Tongue (tissue), 2 donors: ENCODE results near the gene CACNA1D. TPM values are rescaled to one million over a fixed set of nuclear protein-coding genes. Genes with fewer than 3 reads are reported as not detected.
"Not testable (repeated sequence)": the region's sequence is repeated elsewhere in the genome, so short reads cannot be mapped to it uniquely, and the experiment has no call there.

ENCODE experiments used
- DNase-seq: peaks from one replicate; pipeline ENCODE4 v3.0.0-alpha.2; 2015
- total RNA-seq: library from RNA; depleted of rRNA; stranded (reverse); fragments of >200 nt; gene quantifications from one replicate; pipeline ENCODE4 v1.2.3, GENCODE V29; 2014

CACNA1D gene
- total RNA-seq, result 10.1 TPM

DNA sequence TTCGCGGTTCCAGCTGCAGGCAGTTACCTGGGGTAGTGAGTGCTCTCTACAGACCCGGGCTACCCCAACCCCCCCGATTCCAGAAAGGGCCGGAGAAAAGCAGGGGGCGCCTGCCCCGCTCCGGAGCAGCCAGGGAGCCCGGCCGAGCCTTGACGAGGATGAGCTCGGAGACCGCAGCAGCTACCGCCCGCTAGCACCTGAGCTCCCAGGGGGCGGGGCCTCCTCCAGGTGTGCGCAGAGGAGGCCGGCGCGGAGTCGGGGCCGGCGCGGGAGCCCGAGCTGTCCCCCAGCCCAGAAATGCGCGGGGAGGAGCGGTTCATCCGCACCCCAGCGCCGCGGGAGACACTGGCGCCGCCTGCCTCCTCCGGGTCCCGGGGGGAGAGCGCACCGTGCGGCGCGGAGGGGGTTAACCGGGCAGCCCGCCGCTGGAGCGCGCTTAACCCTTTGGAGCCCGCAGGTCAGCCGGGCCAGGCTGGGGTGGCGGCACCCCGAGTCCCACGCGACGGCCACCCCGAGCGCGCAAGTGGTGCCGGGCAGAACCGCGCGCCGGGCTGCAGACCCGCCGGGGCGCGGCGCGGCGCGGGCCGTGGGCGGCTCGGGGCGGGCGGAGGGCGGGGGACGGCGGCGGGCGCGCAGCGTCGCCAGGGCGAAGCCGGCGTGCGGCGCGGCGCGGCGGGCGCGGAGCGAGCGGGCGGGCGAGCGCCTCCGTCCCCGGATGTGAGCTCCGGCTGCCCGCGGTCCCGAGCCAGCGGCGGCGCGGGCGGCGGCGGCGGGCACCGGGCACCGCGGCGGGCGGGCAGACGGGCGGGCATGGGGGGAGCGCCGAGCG, at the start of gene CACNA1D:
Gene CACNA1D (plus strand): TSS at position 649 of the 829 bp plus-strand sequence. CDS start 556 bp downstream, outside the sequence.
- no peak for DNase-seq

DNA sequence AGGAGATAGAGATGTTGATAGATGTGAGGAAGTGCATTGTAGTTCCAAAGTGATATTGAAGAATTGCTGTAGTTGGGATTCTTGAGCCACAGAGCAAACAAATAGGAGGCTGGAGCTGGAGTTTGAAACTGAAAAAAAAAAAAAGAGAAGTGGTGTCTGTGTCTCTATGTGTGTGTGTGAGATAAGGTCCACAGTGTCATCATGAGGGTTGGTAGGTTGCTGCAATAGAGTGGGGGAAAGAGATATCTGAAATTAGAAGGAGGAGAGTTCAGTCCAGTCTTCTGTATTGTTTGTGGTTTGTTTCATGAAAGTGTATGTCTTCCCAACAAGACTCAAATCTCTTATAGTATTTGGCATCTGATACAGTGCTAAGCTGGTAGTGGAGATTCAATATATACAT, 37.3 kb upstream of the CACNA1D start:
- no peak for DNase-seq

DNA sequence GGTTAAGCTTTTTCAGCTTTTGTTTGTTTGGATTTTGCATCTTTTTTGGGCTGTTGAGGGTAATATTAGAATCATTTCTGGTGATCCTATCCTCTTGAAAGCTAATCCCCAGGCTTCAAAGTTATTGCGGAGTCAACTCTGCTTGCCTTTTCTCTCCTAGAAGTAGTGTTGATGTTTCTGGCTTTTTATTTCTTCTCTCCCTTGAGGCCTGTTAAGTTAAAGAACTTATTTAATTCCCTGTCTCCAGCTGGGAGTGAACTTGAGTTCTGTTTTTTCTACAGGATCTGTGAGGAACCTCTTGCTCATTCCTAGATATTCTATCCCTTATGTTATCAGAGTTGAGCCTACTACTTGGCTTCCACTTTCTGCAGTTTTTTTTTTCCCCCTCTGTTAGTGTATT, 34.1 kb upstream of the CACNA1D start:
- no peak for DNase-seq

DNA sequence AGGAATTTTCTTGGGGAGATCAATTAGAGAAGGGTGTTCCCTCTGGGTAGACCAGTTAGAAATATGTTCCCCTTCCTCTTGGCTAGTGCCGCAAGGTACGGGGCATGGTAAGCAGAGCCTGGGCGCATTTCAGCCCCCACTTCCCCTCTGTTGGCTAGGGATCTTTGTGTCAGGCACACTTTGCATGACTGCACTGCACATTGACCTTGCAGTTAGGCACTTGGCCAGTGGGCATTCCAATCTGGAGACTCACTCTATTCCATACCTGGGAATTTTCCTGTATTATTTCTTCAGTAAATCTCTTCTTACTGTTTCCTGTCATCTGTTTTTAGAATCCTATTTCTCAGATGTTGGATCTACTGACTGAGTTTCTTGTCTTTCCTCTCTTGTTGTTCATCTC, 30.0 kb upstream of the CACNA1D start:
- DNase-seq, result no peak

DNA sequence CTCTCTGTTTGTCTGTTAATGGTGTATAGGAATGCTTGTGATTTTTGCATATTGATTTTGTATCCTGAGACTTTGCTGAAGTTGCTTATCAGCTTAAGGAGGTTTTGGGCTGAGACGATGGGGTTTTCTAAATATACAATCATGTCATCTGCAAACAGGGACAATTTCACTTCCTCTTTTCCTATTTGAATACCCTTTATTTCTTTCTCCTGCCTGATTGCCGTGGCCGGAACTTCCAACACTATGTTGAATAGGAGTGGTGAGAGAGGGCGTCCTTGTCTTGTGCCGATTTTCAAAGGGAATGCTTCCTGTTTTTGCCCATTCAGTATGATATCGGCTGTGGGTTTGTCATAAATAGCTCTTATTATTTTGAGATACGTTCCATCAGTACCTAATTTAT, 24.7 kb upstream of the CACNA1D start:
- DNase-seq, result not testable (repeated sequence)

DNA sequence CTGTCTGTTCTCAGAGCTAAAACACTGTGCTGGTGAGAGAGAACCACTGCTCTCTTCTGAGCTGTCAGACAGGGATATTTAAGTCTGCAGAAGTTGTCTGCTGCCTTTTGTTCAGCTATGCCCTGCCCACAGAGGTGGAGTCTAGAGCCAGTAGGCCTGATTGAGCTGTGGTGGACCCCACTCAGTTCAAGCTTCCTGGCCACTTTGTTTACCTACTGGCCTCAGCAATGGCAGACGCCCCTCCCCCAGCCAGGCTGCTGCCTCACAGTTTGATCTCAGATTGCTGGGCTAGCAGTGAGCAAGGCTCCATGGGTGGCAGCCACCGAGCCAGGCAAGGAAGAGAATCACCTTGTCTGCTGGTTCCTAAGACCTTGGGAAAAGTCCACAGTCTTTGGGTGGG, 21.0 kb upstream of the CACNA1D start:
- no peak for DNase-seq

DNA sequence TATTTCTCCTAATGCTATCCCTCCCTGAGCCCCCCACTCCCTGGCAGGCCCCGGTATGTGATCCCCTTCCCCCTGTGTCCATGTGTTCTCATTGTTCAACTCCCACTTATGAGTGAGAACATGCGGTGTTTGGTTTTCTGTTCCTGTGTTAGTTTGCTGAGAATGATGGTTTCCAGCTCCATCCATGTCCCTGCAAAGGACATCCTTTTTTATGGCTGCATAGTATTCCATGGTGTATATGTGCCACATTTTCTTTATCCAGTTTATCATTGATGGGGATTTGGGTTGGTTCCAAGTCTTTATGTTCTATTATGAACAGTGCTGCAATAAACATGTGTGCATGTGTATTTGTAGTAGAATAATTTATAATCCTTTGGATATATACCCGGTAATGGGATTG, 18.0 kb upstream of the CACNA1D start:
- not testable (repeated sequence) for DNase-seq

DNA sequence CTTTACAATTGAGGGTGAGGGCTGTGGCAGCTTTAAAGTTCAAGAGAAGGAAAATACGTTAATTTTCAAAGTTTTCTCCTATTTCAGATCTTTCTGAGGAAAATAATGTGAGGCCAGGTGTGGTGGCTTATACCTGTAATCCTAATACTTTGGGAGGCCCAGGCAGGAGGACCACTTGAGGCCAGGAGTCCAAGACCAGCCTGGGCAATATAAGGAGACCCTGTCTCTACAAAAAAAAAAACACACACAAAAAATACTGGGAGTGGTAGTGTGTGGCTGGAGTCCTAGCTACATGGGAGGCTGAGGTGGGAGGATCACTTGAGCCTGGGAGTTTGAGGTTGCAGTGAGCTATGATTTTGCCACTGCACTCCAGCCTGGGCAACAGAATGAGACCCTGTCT, 16.7 kb upstream of the CACNA1D start:
- not testable (repeated sequence) for DNase-seq

DNA sequence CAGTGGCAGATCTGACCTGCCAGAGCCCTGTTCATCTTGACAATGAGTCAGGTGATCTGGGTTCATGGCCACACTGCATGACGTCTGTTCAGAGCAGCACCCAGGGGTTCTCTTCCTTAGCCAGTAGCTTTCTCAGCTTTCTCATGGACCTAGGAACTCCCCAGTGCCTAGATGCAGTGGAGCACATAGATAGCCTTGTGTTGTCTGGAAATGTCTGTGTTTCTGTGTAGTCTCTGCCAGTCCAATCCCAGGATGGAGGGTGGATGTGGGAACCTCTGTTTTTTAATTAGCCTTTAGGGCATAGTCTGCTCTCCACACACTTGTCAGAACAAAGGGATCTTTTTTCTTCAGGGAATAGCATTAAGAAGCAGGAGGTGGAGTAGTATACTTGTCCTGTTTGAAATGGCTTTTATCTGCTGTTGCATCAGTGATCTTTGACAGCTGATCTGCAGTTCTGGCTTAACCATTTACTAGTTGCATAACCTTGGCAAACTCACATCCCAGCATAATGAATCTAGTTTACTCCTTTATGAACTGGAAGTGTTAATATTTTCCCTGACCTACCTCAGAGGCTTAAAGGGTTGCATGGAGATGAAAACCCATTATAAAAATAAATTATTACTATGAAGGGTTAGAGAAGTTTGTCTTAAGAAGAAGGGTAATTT, 16.1 kb upstream of the CACNA1D start:
- DNase-seq, result no peak

DNA sequence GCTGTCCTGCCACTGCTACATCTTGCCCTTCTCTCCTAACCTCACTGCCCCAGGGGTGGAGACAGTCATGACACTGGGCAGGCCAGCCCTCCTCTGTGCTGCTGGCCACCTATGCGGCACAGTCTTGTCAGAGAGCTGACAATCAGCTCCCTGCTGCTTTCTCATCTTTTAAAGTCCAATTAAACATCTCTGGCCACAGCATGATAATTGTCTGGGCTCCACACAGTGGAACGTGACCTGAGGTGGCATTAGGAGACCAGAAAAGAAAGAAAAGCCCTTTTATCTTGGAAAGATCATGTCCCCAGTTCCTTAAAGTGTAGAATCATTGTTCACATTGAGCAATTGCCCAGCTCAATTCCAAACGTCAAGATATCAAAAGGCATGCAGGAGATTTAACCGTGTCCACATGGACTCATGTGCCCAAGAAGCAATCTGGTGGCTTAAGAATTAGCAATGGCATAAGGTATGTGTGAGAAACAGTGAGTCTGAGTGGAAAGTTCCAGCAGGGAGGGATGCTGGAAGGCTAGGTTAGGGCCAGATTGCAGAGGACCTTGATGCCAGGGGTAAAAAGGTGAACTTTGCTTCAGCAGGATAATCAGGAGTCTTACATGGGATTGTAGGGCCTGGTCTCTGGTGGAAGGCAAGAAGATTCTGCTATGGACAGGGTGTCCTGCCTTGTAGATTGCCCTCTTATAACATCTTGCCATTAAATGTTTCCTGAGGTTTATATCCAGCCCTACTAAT, 15.3 kb upstream of the CACNA1D start:
- no peak for DNase-seq

DNA sequence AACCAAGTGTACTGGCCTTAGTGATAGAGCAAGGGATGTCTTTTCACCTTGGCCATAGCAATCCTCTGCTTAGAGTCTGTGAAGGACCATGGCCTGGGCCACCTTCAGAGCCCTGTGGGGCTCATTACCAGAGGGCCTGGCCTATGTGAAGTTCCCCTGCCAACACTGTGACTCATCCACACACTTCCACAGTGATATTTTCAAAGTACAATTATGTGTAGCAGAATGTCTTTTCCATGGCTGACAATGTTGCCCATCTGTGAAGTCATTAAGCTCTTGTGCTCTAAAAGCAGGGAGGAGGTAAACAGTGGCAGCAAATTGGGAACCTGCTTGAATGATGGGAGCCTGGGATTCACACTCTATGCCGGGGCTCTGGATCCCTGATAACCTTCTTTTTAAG, 12.2 kb upstream of the CACNA1D start:
- no peak for DNase-seq

DNA sequence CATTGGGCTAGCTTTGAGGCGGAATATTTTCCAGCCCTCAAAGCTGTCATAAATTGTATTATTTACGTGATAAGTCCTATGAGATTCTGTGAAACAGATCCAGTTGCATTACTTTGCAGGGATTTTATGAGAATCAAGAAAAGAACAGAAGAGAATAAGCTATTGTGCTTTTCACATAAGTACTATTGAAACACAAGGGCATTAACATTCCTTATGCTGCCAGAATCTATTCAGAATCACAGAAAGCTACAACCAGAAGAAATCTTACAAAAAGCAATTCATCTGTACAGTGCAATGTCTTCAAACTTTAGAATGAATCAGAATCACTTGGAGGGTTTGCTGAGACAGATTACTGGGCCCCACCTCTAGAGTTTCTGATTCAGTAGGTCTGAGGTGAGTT, 10.6 kb upstream of the CACNA1D start:
- no peak for DNase-seq

DNA sequence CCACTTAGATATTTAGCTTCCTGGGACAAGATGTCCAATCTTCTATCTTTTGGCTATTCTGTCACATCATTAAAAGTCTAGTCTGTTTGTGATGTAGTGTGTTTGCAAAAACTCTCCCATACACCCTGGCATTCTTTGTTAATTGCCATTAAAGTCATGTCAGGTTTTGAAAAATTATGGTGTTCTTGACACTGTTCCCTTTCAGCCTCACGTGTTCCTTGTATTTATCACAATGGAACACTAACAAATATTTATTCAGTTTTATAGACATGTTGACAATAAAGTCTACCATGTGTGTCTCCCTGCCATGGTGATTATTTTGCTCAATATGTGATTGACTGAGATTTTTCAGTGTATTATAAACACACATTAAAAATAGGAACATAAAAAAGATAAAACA, 9.4 kb upstream of the CACNA1D start:
- no peak for DNase-seq

DNA sequence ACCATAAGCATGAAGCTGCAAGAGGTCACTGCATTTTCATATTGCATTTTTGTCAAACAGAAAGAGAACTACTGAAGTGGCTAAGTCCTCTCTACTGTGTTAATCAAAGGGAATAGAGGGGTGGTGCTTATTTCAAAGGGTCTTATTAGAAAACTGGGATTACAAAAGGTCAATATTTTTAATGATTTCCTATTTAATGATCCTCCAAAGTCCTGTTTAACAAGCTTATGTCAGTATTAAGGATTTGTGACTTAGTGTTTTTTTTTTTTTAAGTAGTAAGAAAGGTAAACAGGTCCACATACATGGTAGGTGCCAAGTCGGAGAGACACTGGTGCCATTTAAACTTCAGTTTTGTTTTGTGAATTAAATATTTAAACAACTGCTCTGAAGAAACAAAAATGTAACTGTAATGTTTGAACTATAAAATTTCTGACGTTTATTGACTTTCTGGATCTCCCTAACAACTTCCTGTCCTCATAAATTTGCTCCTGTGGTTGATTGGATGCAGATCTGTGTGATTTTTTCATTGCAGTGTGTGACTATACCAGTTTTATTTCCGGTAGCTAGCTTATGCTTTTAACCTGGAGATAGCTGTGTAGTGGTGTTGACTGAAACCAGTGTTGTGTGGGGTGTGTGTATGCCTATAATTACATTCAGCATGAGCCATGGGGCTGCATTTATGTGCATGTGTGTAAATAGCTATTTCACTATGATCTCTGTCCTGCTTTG, 8.6 kb upstream of the CACNA1D start:
- no peak for DNase-seq

DNA sequence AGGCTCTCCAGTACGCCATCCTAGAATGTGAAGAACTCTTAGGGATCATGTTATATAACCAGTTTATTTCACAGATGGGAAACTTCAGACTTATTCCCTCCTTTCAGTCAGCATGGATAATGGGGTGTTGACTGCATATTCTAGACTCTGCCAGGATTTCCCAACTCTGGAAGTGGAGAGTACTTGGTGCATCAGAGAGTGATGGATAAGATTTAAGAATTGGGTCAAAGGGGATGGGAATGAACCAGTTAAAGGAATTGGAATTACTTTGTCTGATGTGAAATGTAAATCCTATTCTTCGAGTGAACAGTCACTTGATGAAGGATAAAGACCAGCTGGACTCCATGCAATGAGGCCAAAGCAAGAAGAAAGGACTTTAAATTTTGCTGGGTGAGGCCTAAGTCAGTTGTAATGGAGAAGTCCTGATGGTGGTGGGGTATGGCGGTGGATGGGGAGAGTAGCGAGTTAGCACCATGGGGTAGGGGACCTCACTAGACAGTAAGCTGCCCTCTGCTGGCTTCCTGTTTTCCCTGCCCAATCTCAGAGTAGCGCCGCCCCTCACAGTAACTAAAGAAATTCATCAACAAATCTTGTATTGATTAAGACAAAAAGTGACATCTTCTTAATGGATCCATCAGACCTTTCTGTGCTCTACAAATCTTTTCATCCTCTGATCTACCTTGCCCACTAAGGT, 7.3 kb upstream of the CACNA1D start:
- DNase-seq, result peak; percentile 65

DNA sequence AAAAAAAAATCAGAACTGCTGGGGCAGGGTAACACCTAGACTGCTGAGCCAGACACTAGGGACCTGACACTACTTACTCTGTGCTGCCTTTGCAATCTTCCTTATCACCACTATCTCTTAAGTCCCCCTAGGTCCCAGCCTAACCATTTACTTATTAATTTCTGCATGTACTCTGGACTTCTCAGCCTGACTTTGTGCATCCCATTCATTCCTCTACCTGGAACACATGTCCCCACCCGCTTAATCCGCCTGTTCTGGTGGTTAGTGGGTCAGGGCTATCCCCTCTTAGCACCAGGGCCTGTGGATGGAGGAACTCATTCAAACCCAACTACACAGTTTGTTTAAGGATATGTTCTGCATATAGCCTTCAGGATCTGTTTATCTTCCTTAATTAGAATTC, 5.0 kb upstream of the CACNA1D start:
- DNase-seq, result no peak

DNA sequence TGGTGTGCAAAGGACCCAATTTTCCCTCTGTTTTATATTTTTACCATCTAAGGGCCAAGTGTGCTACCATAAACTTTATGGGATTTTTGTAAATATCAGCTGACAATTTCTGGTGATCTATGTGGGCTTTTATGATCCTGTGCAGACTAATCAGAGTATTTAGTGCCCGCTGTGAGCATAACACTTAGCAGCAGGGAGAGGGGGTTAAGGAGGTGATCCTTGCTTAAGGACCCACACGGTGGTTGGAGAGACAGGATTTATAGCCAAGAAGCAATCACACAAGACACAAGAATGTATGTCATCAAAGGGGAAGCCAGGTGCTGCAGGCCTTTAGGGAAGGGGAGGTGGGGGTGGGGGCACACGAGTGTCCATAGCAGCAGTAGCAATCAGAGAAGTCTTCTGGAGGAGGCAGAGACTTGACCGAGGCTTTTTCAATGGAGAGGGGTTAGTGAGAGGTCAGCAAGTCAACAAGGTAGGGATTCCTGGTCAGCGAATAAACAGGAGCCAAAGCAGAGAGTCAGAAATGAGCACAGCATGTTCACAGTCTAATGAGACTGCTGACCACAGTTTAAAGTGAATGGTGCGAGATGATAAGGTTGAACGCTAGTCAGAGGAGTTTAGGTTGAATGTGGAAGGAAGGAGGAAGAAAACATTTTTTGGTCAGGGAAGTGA, 4.5 kb upstream of the CACNA1D start:
- no peak for DNase-seq

DNA sequence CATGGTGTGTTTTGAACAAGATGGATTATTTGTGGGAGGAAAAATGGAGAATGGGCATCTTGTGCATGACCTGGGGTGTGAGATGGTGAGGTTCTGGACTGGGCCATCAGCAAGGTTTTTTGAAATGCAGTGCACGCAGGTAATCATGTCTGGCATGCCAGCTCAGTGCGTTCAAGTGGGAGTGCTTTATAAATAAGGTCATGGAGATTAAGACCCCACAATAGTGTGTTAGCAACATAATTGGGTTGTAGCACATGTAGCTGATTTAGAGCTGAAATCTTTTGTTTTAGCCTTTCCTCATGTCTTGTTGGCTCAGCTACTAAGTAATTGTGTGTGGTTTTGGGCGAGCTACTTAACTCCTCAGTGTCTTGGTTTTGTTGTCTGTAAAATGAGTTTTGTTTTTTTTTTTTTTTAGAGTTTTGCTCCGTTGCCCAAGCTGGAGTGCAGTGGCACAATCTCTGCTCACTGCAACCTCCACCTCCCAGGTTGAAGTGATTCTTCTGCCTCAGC, 3.9 kb upstream of the CACNA1D start:
- DNase-seq, result no peak

DNA sequence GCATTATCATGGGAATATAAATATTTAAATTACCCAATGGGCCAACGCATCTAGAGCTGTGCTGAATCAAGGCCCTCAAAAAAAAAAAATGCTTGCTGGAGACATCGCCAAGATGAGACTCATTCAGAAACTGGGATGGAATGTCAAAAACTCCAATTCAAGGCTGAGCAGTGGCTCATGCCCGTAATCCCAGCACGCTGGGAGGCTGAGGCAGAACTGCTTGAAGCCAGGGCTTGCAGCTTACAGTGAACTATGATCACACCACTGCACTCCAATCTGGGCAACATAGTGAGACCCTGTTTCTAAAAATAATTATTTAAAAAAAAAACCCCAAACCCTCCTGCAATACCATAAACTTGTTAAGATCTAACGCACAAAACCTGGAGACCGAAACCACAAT, 3.1 kb upstream of the CACNA1D start:
- DNase-seq, result no peak

DNA sequence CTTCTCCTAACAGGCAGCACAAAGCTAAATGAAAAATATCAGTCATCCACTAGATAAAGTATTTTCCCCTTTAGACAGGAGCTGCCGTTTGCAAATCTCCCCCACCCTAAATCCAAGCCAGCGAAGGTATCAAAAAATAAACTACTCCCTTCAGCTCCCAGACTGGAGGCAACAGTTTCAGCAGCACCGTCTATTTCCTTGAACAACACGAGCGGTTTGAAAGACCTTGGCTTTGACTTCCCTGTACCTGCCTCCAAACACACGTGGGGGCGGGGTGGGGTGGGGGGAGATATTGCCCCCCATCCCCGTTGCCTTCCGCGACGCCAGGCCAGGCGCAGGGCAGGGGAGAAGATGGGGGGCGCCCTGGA, 832 bp upstream of the CACNA1D start:
- no peak for DNase-seq

DNA sequence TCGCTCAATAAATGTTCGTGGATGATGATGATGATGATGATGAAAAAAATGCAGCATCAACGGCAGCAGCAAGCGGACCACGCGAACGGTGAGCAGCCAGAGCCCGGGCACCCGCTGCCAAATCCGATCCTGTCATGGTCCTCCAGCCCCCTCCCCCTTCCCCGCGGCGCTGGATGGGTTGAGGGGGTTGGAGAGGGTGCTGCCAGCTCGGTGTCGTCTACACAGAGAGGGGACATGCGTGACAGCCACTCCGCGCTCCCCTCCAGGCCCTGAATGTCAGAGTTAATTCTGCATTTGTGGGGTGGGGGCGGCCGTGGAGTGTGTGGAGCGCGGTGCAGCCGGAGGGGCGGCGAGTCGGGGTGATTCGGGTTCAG, 722 bp downstream of the CACNA1D start:
- no peak for DNase-seq
